Smooth muscle cell (in vitro differentiated cells): ENCODE measurements around the gene SYT17. TPM values are rescaled to one million over a fixed set of nuclear protein-coding genes. Genes with fewer than 3 reads are reported as not detected.

Source experiments
- DNase-seq: peaks from one replicate; lab custom pipeline; 2025; ENCODE audit not compliant: unreplicated experiment; lab: John Stamatoyannopoulos, UW
- H2AFZ ChIP-seq: fragments of 200-600 bp; sonication (generic); 2 replicates; pipeline ENCODE4 v1.6.0; 2016; ENCODE audit warnings: antibody characterized with exemption, low read depth, mild to moderate bottlenecking
- H3F3A ChIP-seq: fragments of 200-600 bp; sonication (generic); 2 replicates; pipeline ENCODE4 v1.6.0; 2017; ENCODE audit warnings: antibody characterized with exemption, low read depth
- H3K27ac ChIP-seq: fragments of 200-600 bp; sonication (generic); 2 replicates; pipeline ENCODE4 v1.5.1; 2016; ENCODE audit warnings: low read depth, mild to moderate bottlenecking
- H3K27me3 ChIP-seq: fragments of 200-600 bp; sonication (generic); 2 replicates; pipeline ENCODE4 v1.6.1; 2016; ENCODE audit warnings: low read depth, mild to moderate bottlenecking
- H3K36me3 ChIP-seq: fragments of 200-600 bp; sonication (generic); 2 replicates; pipeline ENCODE4 v1.5.1; 2016; ENCODE audit warnings: low read depth
- H3K4me1 ChIP-seq: fragments of 200-600 bp; sonication (generic); 2 replicates; pipeline ENCODE4 v1.5.1; 2016; ENCODE audit warnings: low read depth
- H3K4me2 ChIP-seq: fragments of 200-600 bp; sonication (generic); 2 replicates; pipeline ENCODE4 v1.6.0; 2016; ENCODE audit warnings: mild to moderate bottlenecking
- H3K4me3 ChIP-seq: fragments of 200-600 bp; sonication (generic); 2 replicates; pipeline ENCODE4 v1.5.1; 2016; ENCODE audit warnings: mild to moderate bottlenecking
- H3K79me2 ChIP-seq: fragments of 200-600 bp; sonication (generic); 2 replicates; pipeline ENCODE4 v1.6.0; 2016; ENCODE audit warnings: low read depth, mild to moderate bottlenecking
- H3K9ac ChIP-seq: fragments of 200-600 bp; sonication (generic); 2 replicates; pipeline ENCODE4 v1.6.0; 2016; ENCODE audit warnings: low read depth
- H3K9me3 ChIP-seq: fragments of 200-600 bp; sonication (generic); replicated peaks from 2 replicates; pipeline ENCODE4 v1.5.1; 2016; ENCODE audit warnings: low read depth
- H4K20me1 ChIP-seq: fragments of 200-600 bp; sonication (generic); 2 replicates; pipeline ENCODE4 v1.6.0; 2016; ENCODE audit warnings: low read depth
- CTCF ChIP-seq: fragments of 200-600 bp; sonication (generic); IDR thresholded peaks from 2 replicates; pipeline ENCODE4 v1.5.1; 2017; ENCODE audit warnings: borderline replicate concordance, mild to moderate bottlenecking, antibody characterized with exemption; ENCODE audit not compliant: insufficient read depth, poor library complexity, severe bottlenecking
- WGBS: methylation state at CpG from one replicate; pipeline ENCODE4 v1.1.7; 2016; ENCODE audit warnings: low lambda C conversion rate; 5-methylcytosine and 5-hydroxymethylcytosine counted together
- polyA plus RNA-seq: library from polyadenylated mRNA; unstranded; fragments of >200 nt; fragmentation: Nextera tagmentation; extraction: Ambion mirVana; gene quantifications from 2 replicates; pipeline ENCODE4 v1.2.1, GENCODE V29; 2016
- total RNA-seq: library from RNA; depleted of rRNA; stranded (reverse); fragments of >200 nt; gene quantifications from 2 replicates; pipeline ENCODE4 v1.2.3, GENCODE V29; 2014

SYT17 gene
- total and polyA plus RNA-seq, 2 experiments from 2014 or later = 2.0 to 3.9 TPM

GRCh38 chr16:19295393-19295792 lies 127.4 kb downstream of the SYT17 start:
- no peaks in the 10 kb centered on the region for H3F3A ChIP-seq
- 46% methylated on average over 2 of the region's 2 CpGs for WGBS
- no peaks in the 10 kb centered on the region for H3K9me3 ChIP-seq
- no peak overlapping the region for H3K4me2 ChIP-seq
- H3K27me3 ChIP-seq = peaks cover 4% of the 10 kb centered on the region
- no peaks in the 10 kb centered on the region for H3K36me3 ChIP-seq
- no peak overlapping the region for H3K4me3 ChIP-seq
- H3K79me2 ChIP-seq = no peaks in the 10 kb centered on the region
- no peak overlapping the region for H2AFZ ChIP-seq
- no peak for DNase-seq
- H4K20me1 ChIP-seq = no peaks in the 10 kb centered on the region
- no peak overlapping the region for H3K27ac ChIP-seq
- no peak for TF ChIP-seq CTCF
- H3K9ac ChIP-seq = no peak overlapping the region
- peaks cover 32% of the 10 kb centered on the region for H3K4me1 ChIP-seq

- TF ChIP-seq CTCF = no peak
- 90% methylated on average over 1 of the region's 1 CpG for WGBS
- H3K9ac ChIP-seq = no peak overlapping the region
- no peak overlapping the region for H3K4me3 ChIP-seq
- H3K79me2 ChIP-seq = no peaks in the 10 kb centered on the region
- no peak overlapping the region for H3K27ac ChIP-seq
- H4K20me1 ChIP-seq = no peaks in the 10 kb centered on the region
- no peak for DNase-seq
- H3K36me3 ChIP-seq = no peaks in the 10 kb centered on the region
- no peak overlapping the region for H3K4me2 ChIP-seq
- peaks cover 16% of the 10 kb centered on the region for H3K4me1 ChIP-seq
- H2AFZ ChIP-seq = no peak overlapping the region
- peaks cover 4% of the 10 kb centered on the region for H3K27me3 ChIP-seq
- no peaks in the 10 kb centered on the region for H3K9me3 ChIP-seq
- H3F3A ChIP-seq = no peaks in the 10 kb centered on the region
These were observed 129.4 kb downstream of the SYT17 start for GRCh38 chr16:19297454-19297853.

DNA sequence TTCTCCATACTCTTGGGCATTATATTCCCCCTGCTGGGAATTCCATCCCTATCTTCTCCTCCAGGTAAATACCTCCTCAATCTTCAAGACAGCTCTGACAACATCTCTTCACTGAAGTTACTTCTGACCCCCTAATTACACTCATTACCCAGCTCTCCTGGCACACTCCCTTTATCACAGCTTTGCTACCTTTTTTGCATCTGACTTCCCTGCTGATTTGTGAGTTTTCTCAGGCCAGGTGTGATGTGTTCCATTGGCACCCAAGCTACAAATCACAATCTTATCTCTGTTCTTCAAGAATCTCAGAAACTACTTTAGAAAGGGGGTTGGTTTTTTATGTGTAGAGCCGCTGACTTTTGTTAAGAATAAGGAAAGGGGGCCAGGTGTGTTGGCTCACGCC lies 131.5 kb downstream of the SYT17 start:
- Histone ChIP-seq H3K9ac (no peak overlapping the region), H3K36me3 (no peaks in the 10 kb centered on the region), H3K4me1 (no peaks in the 10 kb centered on the region), H3K27ac (no peak overlapping the region), H3K9me3 (no peaks in the 10 kb centered on the region), H2AFZ (no peak overlapping the region), H3K4me3 (no peak overlapping the region), H3K79me2 (no peaks in the 10 kb centered on the region), H3K27me3 (peaks cover 4% of the 10 kb centered on the region), H3K4me2 (no peak overlapping the region), H4K20me1 (no peaks in the 10 kb centered on the region), H3F3A (no peaks in the 10 kb centered on the region)
- 85% methylated on average over 2 of the region's 2 CpGs for WGBS
- no peak for DNase-seq
- TF ChIP-seq CTCF = no peak

GRCh38 chr16:19301931-19302330 lies 133.9 kb downstream of the SYT17 start:
- Histone ChIP-seq H2AFZ (no peak overlapping the region), H3K27ac (no peak overlapping the region), H3K9ac (no peak overlapping the region), H3F3A (no peaks in the 10 kb centered on the region), H3K79me2 (no peaks in the 10 kb centered on the region), H3K27me3 (no peaks in the 10 kb centered on the region), H3K9me3 (no peaks in the 10 kb centered on the region), H4K20me1 (no peaks in the 10 kb centered on the region), H3K4me2 (no peak overlapping the region), H3K4me1 (no peaks in the 10 kb centered on the region), H3K4me3 (no peak overlapping the region), H3K36me3 (no peaks in the 10 kb centered on the region)
- no peak for TF ChIP-seq CTCF
- no peak for DNase-seq
- WGBS = 50% methylated on average over 1 of the region's 1 CpG
